Neural progenitor cell (in vitro differentiated cells): ENCODE data around the gene CIB1. TPM values are rescaled to one million over a fixed set of nuclear protein-coding genes. Genes with fewer than 3 reads are reported as not detected.

ENCODE experiments used
- DNase-seq: peaks from one replicate; pipeline ENCODE4 v3.0.0-alpha.2; 2016; ENCODE audit warnings: low spot score
- H2AFZ ChIP-seq: fragments of 200-600 bp; sonication (generic); replicated peaks from 2 replicates; pipeline ENCODE4 v1.6.1; 2016; ENCODE audit warnings: antibody characterized with exemption
- H3F3A ChIP-seq: fragments of 200-600 bp; sonication (generic); 2 replicates; pipeline ENCODE4 v1.6.1; 2016; ENCODE audit warnings: antibody characterized with exemption, low read depth
- H3K27ac ChIP-seq: fragments of 200-600 bp; sonication (generic); 2 replicates; pipeline ENCODE4 v1.5.1; 2016; ENCODE audit warnings: mild to moderate bottlenecking
- H3K27me3 ChIP-seq: fragments of 200-600 bp; sonication (generic); 2 replicates; pipeline ENCODE4 v1.6.1; 2016; ENCODE audit warnings: mild to moderate bottlenecking, moderate library complexity
- H3K36me3 ChIP-seq: fragments of 200-600 bp; sonication (generic); 2 replicates; pipeline ENCODE4 v1.5.1; 2016
- H3K4me1 ChIP-seq: fragments of 200-600 bp; sonication (generic); 2 replicates; pipeline ENCODE4 v1.6.1; 2016; ENCODE audit warnings: mixed run types
- H3K4me2 ChIP-seq: fragments of 200-600 bp; sonication (generic); 2 replicates; pipeline ENCODE4 v1.6.1; 2016
- H3K4me3 ChIP-seq: fragments of 200-600 bp; sonication (generic); 2 replicates; pipeline ENCODE4 v1.5.1; 2016
- H3K79me2 ChIP-seq: fragments of 200-600 bp; sonication (generic); 2 replicates; pipeline ENCODE4 v1.6.1; 2016; ENCODE audit warnings: low read depth
- H3K9ac ChIP-seq: fragments of 200-600 bp; sonication (generic); 2 replicates; pipeline ENCODE4 v1.6.1; 2016
- H3K9me3 ChIP-seq: fragments of 200-600 bp; sonication (generic); 2 replicates; pipeline ENCODE4 v1.5.1; 2016; ENCODE audit warnings: low read depth
- H4K20me1 ChIP-seq: fragments of 200-600 bp; sonication (generic); 2 replicates; pipeline ENCODE4 v1.6.1; 2016; ENCODE audit warnings: low read depth
- H3K27ac Mint-ChIP-seq: 3 replicates; pipeline ENCODE4 v1.8.0; 2021; ENCODE audit warnings: mixed read lengths
- H3K27me3 Mint-ChIP-seq: 2 replicates; pipeline ENCODE4 v1.8.0; 2022; ENCODE audit warnings: low read depth, mild to moderate bottlenecking, inconsistent platforms, moderate library complexity, mixed read lengths; ENCODE audit not compliant: insufficient read depth
- H3K36me3 Mint-ChIP-seq: 3 replicates; pipeline ENCODE4 v1.8.0; 2021; ENCODE audit warnings: mixed read lengths
- H3K4me1 Mint-ChIP-seq: 3 replicates; pipeline ENCODE4 v1.8.0; 2021; ENCODE audit warnings: mixed read lengths
- H3K4me3 Mint-ChIP-seq: 3 replicates; pipeline ENCODE4 v1.8.0; 2021; ENCODE audit warnings: mild to moderate bottlenecking, moderate library complexity, mixed read lengths
- H3K9me3 Mint-ChIP-seq: 3 replicates; pipeline ENCODE4 v1.8.0; 2020; ENCODE audit warnings: mixed read lengths
- CTCF ChIP-seq: fragments of 200-600 bp; sonication (generic); IDR thresholded peaks from 2 replicates; pipeline ENCODE4 v1.5.1; 2017; ENCODE audit warnings: antibody characterized with exemption, mild to moderate bottlenecking
- EZH2 ChIP-seq: fragments of 200-600 bp; sonication (generic); IDR thresholded peaks from 2 replicates; pipeline ENCODE4 v1.6.1; 2017; ENCODE audit warnings: antibody characterized with exemption, mild to moderate bottlenecking, moderate library complexity
- EZH2phosphoT487 ChIP-seq: fragments of 200-600 bp; sonication (generic); IDR thresholded peaks from 2 replicates; pipeline ENCODE4 v1.6.1; 2017; ENCODE audit warnings: antibody characterized with exemption
- total RNA-seq: library from RNA; depleted of rRNA; stranded (reverse); fragments of >200 nt; gene quantifications from 2 replicates; pipeline ENCODE4 v1.2.3, GENCODE V29; 2015; ENCODE audit warnings: low replicate concordance

Gene CIB1
- total RNA-seq, 1 donor from 2014 or later = 5.2 TPM

DNA sequence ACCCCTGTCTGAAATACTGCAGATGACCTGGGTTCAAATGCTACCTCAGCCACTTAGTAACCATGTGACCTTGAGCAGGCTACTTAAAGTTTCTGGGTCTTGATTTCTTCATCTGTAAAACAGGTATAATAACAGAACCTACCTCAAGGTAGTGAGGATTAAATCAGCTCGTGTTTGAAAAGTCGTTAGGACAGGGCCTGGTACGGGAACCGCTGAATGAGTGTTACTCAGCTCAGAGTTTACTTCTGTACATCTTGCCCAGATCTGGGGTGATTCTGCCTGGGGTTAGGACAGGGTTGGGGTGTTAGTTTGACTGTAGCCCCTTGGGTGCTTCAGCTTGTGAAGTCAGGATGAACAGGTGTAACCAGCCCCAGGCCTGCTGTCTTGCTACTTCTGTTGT is 30.8 kb downstream of the CIB1 start:
- no peak for TF ChIP-seq CTCF
- TF ChIP-seq EZH2 = no peak
- TF ChIP-seq EZH2phosphoT487 = no peak
- Mint-ChIP-seq H3K36me3 (peaks cover 6% of the 10 kb centered on the region), H3K9me3 (no peaks in the 10 kb centered on the region), H3K4me1 (peaks cover 39% of the 10 kb centered on the region), H3K27ac (no peak overlapping the region), H3K4me3 (peak overlapping the region; percentile 87), H3K27me3 (peaks cover 6% of the 10 kb centered on the region)
- H3K36me3 ChIP-seq = no peaks in the 10 kb centered on the region
- peaks cover 47% of the 10 kb centered on the region for H4K20me1 ChIP-seq
- no peak overlapping the region for H3K27ac ChIP-seq
- peaks cover 11% of the 10 kb centered on the region for H3K4me1 ChIP-seq
- H3K4me3 ChIP-seq = no peak overlapping the region
- peaks cover 27% of the 10 kb centered on the region for H3K79me2 ChIP-seq
- no peak overlapping the region for H2AFZ ChIP-seq
- DNase-seq = no peak
- peaks cover 23% of the 10 kb centered on the region for H3F3A ChIP-seq
- peak overlapping the region; percentile 93 for H3K4me2 ChIP-seq
- no peaks in the 10 kb centered on the region for H3K27me3 ChIP-seq
- H3K9me3 ChIP-seq = no peaks in the 10 kb centered on the region
- H3K9ac ChIP-seq = no peak overlapping the region

DNA sequence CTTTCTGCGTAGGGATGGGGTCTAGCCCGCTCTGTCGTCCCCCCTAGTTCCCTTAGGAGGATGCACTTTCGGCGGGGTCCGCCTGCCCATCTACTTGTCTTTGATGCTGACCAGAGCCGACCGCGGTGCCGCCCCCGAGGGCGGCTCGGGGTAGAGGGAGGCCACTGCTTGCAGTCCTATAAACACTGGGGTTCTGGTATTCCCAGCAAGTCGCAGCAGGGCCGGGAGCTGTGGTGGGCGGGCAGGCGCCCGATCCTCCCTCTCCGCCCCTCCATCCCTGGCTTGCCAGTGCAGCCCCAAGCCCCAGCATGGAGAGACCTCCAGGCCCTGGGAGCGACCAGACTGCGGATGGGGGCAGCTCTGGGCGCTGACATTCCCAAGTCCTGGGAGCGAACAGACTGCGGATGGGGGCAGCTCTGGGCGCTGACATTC is 31.8 kb downstream of the CIB1 start:
- Histone ChIP-seq H2AFZ (peak overlapping the region; percentile 69), H3K9ac (peak overlapping the region; percentile 46), H3F3A (peaks cover 23% of the 10 kb centered on the region), H3K4me1 (peaks cover 11% of the 10 kb centered on the region), H3K79me2 (peaks cover 27% of the 10 kb centered on the region), H3K4me2 (peak overlapping the region; percentile 93), H3K36me3 (no peaks in the 10 kb centered on the region), H4K20me1 (peaks cover 47% of the 10 kb centered on the region), H3K27me3 (no peaks in the 10 kb centered on the region), H3K4me3 (peak overlapping the region; percentile 89), H3K9me3 (no peaks in the 10 kb centered on the region), H3K27ac (no peak overlapping the region)
- Mint-ChIP-seq H3K36me3 (no peaks in the 10 kb centered on the region), H3K9me3 (no peaks in the 10 kb centered on the region), H3K4me1 (peaks cover 39% of the 10 kb centered on the region), H3K27ac (peak overlapping the region; percentile 60), H3K27me3 (peaks cover 6% of the 10 kb centered on the region), H3K4me3 (peak overlapping the region; percentile 87)
- TF ChIP-seq EZH2 (no peak), EZH2phosphoT487 (no peak), CTCF (no peak)
- DNase-seq = peak; percentile 55

- Mint-ChIP-seq H3K4me3 (peak within 1 kb of the TSS; percentile 97), H3K27ac (peak within 1 kb of the TSS; percentile 99), H3K27me3 (peaks cover 6% of the 10 kb centered on the region), H3K9me3 (no peaks in the 10 kb centered on the region), H3K4me1 (peaks cover 39% of the 10 kb centered on the region), H3K36me3 (no peaks in the 10 kb centered on the region)
- no peak within 1 kb of the TSS for H3K27ac ChIP-seq
- peaks cover 23% of the 10 kb centered on the region for H3F3A ChIP-seq
- no peaks in the 10 kb centered on the region for H3K27me3 ChIP-seq
- no peaks in the 10 kb centered on the region for H3K9me3 ChIP-seq
- peak within 1 kb of the TSS; percentile 69 for H2AFZ ChIP-seq
- H3K4me3 ChIP-seq = peak within 1 kb of the TSS; percentile 89
- H3K79me2 ChIP-seq = peaks cover 27% of the 10 kb centered on the region
- H3K9ac ChIP-seq = peak within 1 kb of the TSS; percentile 46
- peaks cover 11% of the 10 kb centered on the region for H3K4me1 ChIP-seq
- peak within 1 kb of the TSS; percentile 93 for H3K4me2 ChIP-seq
- TF ChIP-seq EZH2phosphoT487 (no peak), EZH2 (no peak), CTCF (no peak)
- H3K36me3 ChIP-seq = no peaks in the 10 kb centered on the region
- peak; percentile 95 for DNase-seq
- H4K20me1 ChIP-seq = peaks cover 47% of the 10 kb centered on the region
These were observed 32.4 kb downstream of the CIB1 start, which contains the start of gene SEMA4B for GRCh38 chr15:90201130-90201943. TSS of gene SEMA4B (plus strand) at chr15:90201330. CDS start at chr15:90201579, 249 bp downstream.
